Chondrocyte (in vitro differentiated cells): Measurements from ENCODE around the gene SPACA6. TPM values are rescaled to one million over a fixed set of nuclear protein-coding genes. Genes with fewer than 3 reads are reported as not detected.
"Not testable (repeated sequence)": the region's sequence is repeated elsewhere in the genome, so short reads cannot be mapped to it uniquely, and the experiment has no call there.

Experiments used
- DNase-seq: peaks from one replicate; pipeline ENCODE4 v3.0.0; 2021; ENCODE audit warnings: mixed read lengths, low spot score
- H3K27ac Mint-ChIP-seq: one replicate; pipeline ENCODE4 v1.8.0; 2021; ENCODE audit warnings: mild to moderate bottlenecking, moderate library complexity, mixed read lengths; ENCODE audit not compliant: unreplicated experiment
- H3K27me3 Mint-ChIP-seq: 2 replicates; pipeline ENCODE4 v1.8.0; 2021; ENCODE audit warnings: low read depth, mixed read lengths
- H3K36me3 Mint-ChIP-seq: 2 replicates; pipeline ENCODE4 v1.8.0; 2021; ENCODE audit warnings: low read depth, mixed read lengths
- H3K4me1 Mint-ChIP-seq: 2 replicates; pipeline ENCODE4 v1.8.0; 2021; ENCODE audit warnings: low read depth, mild to moderate bottlenecking, mixed read lengths
- H3K4me3 Mint-ChIP-seq: one replicate; pipeline ENCODE4 v1.8.0; 2021; ENCODE audit warnings: mild to moderate bottlenecking, moderate library complexity, mixed read lengths; ENCODE audit not compliant: unreplicated experiment
- H3K9me3 Mint-ChIP-seq: 2 replicates; pipeline ENCODE4 v1.8.0; 2021; ENCODE audit warnings: low read depth, mixed read lengths
- long read RNA-seq: library from polyadenylated mRNA; stranded (forward); transcript quantifications from one replicate; pipeline ENCODE4 v2.0.0, GENCODE V29; 2021
- total RNA-seq: library from RNA; stranded (reverse); gene quantifications from 3 replicates; pipeline ENCODE4 v1.2.1, GENCODE V29; 2021
- TF ChIP-seq, protein P1 (sequence below): fragments of 200-600 bp; sonication (generic); IDR thresholded peaks from 2 replicates; pipeline ENCODE4 v1.5.0; 2021; ENCODE audit warnings: antibody characterized with exemption, mild to moderate bottlenecking, moderate library complexity

SPACA6 gene, protein sequence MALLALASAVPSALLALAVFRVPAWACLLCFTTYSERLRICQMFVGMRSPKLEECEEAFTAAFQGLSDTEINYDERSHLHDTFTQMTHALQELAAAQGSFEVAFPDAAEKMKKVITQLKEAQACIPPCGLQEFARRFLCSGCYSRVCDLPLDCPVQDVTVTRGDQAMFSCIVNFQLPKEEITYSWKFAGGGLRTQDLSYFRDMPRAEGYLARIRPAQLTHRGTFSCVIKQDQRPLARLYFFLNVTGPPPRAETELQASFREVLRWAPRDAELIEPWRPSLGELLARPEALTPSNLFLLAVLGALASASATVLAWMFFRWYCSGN
- 20.4 to 39.5 TPM (median 24.3 TPM) in 3 replicates for total RNA-seq
- long read RNA-seq, partial matches to known transcripts, result 1 of 2 reads
- long read RNA-seq, other reads (novel, unspliced or antisense), result 0 of 2 reads

DNA sequence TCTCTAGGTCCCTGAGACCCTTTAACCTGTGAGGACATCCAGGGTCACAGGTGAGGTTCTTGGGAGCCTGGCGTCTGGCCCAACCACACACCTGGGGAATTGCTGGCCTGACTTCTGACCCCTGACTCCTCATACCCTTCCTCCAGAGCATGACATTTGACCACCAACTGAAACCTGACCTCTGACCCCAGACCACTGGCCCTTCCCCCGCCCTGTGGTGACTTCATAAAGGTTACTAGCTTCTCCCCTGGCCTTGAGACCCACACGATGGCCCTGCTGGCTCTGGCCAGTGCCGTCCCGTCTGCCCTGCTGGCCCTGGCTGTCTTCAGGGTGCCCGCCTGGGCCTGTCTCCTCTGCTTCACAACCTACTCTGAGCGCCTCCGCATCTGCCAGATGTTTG is at the start of gene SPACA6:
TSS of gene SPACA6 (plus strand) at position 71 of the 400 bp plus-strand sequence. CDS start at position 268, 197 bp downstream.
- H3K4me1 Mint-ChIP-seq, result peaks cover 63% of the 10 kb centered on the region
- no peaks in the 10 kb centered on the region for H3K9me3 Mint-ChIP-seq
- TF ChIP-seq, protein P1, sequence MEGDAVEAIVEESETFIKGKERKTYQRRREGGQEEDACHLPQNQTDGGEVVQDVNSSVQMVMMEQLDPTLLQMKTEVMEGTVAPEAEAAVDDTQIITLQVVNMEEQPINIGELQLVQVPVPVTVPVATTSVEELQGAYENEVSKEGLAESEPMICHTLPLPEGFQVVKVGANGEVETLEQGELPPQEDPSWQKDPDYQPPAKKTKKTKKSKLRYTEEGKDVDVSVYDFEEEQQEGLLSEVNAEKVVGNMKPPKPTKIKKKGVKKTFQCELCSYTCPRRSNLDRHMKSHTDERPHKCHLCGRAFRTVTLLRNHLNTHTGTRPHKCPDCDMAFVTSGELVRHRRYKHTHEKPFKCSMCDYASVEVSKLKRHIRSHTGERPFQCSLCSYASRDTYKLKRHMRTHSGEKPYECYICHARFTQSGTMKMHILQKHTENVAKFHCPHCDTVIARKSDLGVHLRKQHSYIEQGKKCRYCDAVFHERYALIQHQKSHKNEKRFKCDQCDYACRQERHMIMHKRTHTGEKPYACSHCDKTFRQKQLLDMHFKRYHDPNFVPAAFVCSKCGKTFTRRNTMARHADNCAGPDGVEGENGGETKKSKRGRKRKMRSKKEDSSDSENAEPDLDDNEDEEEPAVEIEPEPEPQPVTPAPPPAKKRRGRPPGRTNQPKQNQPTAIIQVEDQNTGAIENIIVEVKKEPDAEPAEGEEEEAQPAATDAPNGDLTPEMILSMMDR, result no peak
- no peak for DNase-seq
- H3K4me3 Mint-ChIP-seq, result peak within 1 kb of the TSS; percentile 88
- peaks cover 43% of the 10 kb centered on the region for H3K36me3 Mint-ChIP-seq
- no peaks in the 10 kb centered on the region for H3K27me3 Mint-ChIP-seq
- H3K27ac Mint-ChIP-seq, result peak within 1 kb of the TSS; percentile 83

DNA sequence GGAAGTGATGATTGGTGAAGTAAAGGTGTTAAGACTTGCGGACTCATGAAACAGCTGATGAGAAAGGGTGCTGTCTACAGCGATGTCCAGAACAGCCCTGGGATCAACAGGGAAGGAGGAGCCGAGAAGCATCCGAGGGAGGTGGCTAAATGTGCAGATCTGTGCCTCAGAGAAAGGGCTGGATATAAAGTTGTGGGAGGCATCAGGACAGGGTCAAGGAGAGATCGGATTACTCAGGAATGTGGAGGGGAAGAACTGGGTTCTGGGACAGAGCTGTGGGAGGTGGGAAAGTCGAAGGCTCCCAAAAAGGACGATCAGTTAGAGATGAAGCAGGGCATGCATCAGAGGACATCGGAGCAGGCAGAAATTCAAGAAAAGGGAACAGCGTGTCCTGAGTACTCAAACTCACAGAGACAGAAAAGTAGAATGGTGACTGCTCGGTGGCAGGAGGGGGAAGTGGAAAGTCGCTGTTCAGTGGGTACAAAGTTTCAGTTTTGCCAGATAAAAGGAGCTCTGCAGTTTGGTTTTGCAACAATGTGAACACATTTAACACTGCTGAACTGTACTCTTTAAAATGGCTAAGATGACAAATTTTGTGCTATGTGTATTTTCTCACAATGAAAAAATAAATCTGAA is 48.4 kb upstream of the SPACA6 start:
- TF ChIP-seq, protein P1, result no peak
- Mint-ChIP-seq H3K9me3 (no peaks in the 10 kb centered on the region), H3K4me3 (no peak overlapping the region), H3K27ac (no peak overlapping the region), H3K27me3 (peaks cover 29% of the 10 kb centered on the region), H3K4me1 (no peaks in the 10 kb centered on the region), H3K36me3 (no peaks in the 10 kb centered on the region)
- DNase-seq, result no peak

DNA sequence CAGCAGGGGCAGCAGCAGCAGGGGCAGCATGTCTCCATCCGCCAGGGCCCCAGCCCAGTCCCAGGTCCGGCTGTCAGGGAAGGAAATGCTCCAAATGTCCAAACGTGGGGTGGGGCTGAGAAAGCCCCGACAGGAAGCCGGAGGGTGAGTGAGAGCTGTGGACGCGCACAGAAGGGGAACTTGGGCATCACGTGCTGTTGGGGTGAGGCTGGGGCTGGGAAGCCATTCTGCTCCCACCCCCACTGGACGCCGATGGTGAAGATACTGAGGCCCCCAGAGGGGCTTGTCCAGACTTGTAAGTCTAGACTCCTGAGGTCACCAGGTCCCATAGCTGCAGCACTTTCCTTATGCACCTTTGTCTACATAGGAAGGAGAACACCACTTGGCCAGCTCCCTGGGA is 46.4 kb upstream of the SPACA6 start, which contains the start of gene SIGLEC14:
TSS of gene SIGLEC14 (minus strand) at position 96 of the 400 bp plus-strand sequence. CDS start at position 30, 66 bp downstream.
- H3K36me3 Mint-ChIP-seq, H3K27ac Mint-ChIP-seq: not testable (repeated sequence)

DNA sequence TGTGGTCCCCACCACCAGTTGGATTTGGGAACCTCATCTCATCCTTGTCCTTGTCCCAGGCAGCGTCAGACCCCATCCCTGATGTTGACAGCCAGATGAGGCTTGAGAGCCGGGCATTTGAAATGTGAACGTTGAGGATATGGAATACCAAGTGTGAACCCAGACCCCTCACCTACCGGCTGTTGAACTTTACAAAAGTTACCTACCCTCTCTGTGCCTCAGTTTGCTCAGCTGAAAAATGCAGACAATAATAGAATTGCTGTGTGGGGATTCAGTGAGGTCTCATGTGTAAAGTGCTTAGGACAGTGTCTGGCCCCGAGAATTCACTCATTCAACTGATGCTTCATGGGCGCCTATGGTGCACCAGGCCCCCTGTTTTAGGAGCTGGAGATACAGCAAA is 45.8 kb upstream of the SPACA6 start:
- H3K4me1 Mint-ChIP-seq, result no peaks in the 10 kb centered on the region
- H3K9me3 Mint-ChIP-seq, result no peaks in the 10 kb centered on the region
- TF ChIP-seq, protein P1, result no peak
- H3K27ac Mint-ChIP-seq, result no peak overlapping the region
- H3K4me3 Mint-ChIP-seq, result no peak overlapping the region
- no peaks in the 10 kb centered on the region for H3K36me3 Mint-ChIP-seq
- no peak for DNase-seq
- H3K27me3 Mint-ChIP-seq, result peaks cover 26% of the 10 kb centered on the region

More for the DNA sequence above, 46.4 kb upstream of the SPACA6 start, which contains the start of gene SIGLEC14:
- DNase-seq, H3K4me1 Mint-ChIP-seq, H3K9me3 Mint-ChIP-seq, H3K4me3 Mint-ChIP-seq: not testable (repeated sequence)
- H3K27me3 Mint-ChIP-seq, result peaks cover 27% of the 10 kb centered on the region

DNA sequence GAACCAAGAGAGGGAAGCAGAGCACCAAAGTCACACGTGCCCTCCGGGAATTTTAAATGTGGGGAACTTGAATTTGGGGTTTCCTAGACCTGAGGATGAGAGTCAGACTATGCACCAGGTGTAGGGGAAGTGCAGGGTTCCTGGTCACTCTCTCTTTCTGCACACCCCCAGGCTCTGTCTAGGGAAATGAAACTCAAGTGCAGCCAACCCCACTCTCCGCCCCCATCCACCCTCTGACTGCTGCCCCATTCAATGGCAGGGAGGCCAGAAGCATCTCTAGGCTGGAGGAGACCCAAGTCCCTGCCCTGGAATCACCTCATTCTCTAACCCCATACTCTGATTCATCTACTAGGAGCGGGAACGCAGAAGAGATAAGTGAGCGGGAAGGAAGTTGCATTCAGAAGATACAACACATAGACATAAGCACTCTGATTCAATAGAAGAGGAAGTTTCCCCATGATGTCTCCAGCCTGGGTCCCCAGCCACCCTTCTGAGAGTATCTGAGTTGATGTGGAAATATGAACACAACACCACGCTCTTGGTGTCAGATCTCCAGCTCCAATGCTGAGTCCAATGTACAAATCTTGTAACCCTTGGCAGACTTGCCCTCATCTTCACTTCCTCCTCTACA is 41.8 kb upstream of the SPACA6 start:
- Mint-ChIP-seq H3K4me1 (no peaks in the 10 kb centered on the region), H3K27ac (no peak overlapping the region), H3K9me3 (no peaks in the 10 kb centered on the region), H3K4me3 (no peak overlapping the region), H3K36me3 (no peaks in the 10 kb centered on the region), H3K27me3 (peaks cover 12% of the 10 kb centered on the region)
- TF ChIP-seq, protein P1, result no peak
- DNase-seq, result no peak
